GM18907 (cell line): ENCODE measurements around the gene BCAN.

Source experiments
- ATAC-seq: cut with Tn5 transposase; IDR thresholded peaks from one replicate; pipeline ENCODE4 v1.9.1; 2021; ENCODE audit warnings: mild to moderate bottlenecking, moderate library complexity; ENCODE audit not compliant: unreplicated experiment

BCAN gene

DNA sequence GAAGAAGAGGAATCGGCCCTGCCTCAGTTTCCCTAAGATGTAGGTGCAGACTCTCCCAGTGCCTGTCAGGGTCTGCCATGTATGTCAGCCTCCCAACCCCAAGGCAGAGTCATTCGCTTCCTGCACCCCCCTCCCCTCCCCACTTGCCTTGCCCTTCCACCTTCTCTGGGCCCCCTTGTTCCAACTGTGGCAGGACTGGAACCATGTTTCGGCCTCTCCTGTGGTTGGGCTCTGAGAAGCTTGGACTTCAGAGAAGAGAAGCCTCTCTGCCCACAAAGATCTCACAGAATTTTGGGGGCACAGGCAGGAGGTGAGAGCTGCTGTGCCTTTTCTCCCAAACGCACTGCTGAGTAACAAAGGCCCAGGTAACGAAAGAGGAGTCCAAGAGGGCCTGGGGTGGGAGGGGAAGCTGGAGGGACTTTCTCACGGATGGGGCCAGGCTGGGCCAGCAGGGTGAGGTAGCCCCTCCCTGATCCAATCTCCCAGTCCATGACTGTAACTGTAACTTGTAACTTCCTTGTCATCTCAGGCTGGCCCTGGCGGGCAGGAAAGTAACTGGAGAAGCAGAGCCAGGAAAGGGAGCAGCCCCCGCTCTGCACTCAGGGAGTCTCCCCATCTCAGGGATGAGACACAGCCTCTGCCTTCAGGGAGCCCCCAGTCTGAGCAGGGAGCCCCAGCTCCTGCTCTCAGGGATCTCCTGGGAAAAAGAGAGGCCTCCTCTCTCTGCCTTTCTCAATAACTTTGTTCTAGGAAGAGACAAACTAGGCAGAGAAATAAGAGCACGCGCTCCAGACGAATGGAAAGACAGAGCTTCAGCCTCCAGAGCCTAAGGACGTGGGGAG lies 52.2 kb downstream of the BCAN start:
- no peak for ATAC-seq

DNA sequence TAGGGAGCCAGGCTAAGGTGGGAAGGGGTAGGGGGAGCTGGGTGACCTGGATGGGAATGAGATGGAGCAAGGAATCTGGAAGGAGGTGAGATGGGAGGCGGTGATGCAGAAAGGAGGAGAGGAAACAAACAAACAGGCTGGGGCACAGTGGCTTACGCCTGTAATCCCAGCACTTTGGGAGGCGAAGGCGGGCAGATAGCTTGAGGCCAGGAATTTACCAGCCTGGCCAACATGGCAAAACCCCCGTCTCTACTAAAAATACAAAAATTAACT lies 52.7 kb downstream of the BCAN start:
- no peak for ATAC-seq

DNA sequence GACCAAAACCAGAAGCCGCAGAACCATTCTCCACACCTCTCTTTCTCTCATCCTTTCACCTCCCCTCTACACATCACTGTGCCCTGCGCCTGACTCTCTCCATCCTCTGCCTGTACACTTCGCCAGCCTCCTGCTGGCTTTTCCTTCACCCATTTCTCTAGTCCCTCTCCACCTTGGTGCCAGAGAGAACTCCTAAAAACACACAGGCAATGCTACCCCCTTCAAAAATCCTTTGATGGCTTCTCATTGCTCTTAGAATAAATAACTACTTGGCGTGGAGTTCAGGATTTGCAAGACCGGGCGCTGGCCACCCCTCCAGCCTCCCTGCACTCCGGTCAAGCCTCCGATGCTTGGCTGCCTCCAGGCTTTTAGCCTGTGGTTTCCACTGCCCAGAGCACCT lies 54.8 kb downstream of the BCAN start:
- ATAC-seq = no peak

DNA sequence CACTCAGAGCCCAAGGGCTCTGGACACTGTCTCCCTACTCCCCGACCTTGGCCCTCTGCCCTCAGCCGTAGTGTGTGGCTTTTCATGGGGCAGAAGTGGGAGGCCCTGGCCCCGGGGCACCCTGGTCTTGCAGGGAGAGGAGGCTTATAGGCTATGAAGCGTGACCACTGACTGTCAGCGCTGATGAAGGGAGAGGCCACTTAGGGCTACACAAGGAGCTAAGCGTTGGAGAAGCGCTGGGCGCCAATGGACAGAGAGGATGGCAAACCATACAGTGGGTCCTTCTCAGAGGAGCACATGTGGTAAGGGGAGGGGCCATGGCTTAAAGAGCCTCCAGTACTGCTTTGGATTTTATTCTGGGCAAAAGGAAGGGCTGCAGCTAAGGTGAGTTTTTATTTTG lies 55.6 kb downstream of the BCAN start:
- ATAC-seq = no peak

DNA sequence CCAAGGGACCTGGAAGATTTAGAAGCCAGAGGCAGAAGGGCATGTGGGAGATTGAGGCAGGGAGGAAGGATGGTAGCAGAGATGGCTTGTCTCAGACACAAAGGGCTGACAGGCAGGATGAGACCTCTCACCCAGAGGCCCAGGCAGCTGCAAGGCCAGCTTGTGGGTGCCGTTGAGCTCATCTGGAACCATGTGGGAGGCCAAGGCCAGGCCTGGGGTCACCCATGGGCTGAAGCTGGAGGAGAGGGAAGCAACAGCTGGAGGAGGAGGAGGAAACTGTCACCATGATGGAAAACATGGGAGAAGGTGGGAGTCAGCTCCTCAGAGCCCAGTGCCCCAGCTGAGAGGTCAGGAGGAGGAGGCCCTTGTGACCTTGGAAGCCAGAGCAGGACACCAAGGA lies 57.1 kb downstream of the BCAN start:
- ATAC-seq = no peak

DNA sequence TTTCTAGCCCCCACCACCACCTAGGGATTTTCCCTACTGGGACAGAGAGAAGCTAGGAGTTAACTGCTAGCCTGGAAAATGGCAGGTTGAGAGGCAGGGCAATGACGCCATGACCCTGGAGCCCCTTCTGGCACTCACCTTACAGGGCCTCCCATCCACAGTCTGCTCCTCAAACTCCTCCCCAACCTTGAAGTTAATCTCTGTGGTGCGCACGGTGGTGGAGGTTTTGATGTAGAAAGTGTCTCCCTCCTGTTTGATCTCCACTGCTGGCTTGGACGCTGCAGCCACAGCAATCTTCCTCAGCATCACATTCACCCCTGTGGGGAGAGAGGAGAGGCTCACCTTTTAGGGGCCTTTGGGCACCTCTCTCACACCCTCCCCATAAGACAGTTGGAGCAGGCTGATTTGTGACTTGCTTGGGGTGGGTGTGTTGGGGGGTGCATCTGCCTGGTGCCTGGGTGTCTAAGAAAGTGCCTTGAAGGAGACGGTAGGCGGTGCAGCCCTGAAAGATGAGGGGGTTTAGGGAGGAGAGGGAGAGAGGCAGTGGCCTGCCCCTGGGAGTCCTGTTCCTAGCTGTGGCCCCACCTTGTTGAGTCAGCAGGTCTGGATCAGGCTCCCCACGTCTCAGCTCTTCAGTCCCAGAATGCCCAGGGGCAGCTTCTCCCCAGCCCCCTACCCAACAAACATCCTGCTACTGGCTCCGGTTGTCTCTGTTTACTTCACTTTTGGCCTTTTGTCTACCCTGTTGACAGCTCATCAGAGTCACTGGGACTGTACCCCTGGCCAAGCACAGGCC lies 59.0 kb downstream of the BCAN start:
- no peak for ATAC-seq

DNA sequence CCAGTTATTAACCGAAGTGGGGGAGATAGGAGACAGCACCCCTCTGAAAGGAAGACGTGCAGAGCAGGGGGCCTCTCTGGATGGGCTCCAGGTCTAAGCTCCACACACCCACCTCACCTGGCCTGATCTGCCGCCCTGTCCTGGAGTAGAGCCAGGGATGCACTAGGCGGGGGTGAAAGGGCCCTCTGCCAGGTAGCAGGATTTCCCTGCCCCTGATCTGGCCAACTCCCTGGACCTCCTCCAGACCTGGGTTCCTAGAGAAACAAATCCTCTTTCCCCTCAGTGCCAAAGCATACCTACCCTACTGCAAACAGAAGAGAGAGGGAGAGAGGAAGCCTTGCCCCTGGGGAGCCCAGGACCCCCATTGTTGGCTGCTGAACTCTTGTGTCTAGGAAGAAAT lies 61.4 kb downstream of the BCAN start:
- ATAC-seq = no peak

GRCh38 chr1:156703741-156704140 lies 61.8 kb downstream of the BCAN start:
- ATAC-seq = no peak

GRCh38 chr1:156704166-156704711 lies 62.3 kb downstream of the BCAN start:
- no peak for ATAC-seq

DNA sequence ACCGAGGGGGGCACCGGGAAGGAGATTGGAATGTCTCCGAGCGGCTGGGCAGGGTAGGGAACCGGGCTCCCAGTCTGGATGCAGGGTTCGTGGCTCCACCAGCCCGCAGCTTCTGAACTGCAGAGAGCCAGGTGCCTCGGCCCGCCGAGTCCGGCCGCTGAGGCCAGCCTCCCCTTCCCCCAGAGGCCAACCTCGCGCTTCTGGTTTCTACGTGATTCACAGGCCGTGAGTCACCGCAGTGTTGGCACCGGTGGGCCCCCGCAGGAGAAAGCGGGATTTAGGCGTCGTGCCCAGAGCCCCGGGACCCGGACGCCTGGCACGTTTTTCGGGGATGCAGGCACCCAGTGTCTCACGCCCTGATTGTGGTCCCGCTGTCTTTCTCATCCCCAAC lies 63.0 kb downstream of the BCAN start:
- no peak for ATAC-seq

DNA sequence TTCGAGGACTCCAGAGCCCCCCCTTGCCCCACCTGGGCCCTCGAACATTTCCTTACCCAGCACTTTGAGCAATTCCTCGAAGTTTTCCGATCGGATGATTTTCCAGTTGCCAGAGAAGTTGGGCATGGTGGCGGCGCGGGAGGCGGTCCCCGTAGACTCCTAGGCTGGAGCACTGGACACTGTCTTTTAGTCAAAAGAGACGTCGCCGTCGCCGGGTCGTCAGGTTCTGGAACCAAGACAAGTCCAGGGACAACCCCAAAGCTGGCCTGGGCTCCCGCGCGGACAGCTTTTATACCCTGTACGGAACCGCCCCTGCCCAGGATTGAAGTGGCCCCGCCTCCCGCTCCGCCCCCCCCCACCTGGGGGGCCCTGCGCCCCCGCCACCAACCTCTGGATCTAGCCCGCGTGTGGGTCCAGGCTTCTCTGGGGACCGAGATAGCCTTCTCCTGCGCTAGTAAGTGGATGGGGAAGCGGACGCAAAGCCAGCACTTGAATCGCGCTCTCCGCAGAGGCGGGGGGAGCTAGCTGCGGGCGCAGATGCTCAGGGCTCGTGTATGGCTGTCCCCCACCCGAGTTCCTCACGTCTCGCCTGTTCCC lies 63.5 kb downstream of the BCAN start, which contains the start of gene CRABP2:
CRABP2 (minus strand) TSS at position 263 of the 597 bp plus-strand sequence; CDS start at position 126, 137 bp downstream.
- no peak for ATAC-seq

DNA sequence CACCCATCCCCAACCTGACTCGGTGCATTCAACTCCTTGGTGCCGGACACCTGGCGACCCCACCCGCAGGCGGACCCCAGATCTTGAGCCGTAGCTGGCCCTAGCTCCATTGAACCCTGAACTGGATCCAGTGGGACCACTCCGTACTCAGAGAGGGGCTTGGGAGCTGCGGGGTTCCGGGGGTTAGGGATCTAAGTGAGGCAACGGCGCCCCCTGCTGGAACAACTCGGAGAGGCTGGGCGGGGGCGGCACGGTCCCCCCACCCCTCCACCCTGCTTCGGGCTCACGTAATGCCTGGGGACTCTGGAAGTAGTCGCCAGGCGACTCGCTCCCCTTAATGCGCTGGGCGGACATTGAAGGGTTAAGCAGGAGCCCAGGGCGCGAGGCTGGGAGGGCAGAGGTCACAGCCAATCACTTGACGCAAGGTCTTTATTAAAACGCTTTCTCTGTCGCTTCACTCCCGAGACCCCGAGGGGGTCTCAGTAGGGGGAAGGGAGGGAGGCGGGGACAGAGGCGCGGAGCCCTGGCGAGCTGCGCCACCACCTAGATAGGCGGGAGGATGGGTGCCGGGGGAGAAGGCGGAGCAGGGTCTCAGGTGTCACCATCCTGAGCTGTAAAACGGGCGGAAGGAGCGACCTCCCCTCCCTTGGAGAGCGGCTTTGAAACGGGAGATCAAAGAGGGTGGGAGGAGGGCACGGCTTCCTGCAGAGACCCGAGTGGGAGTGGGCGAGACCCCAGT lies 64.2 kb downstream of the BCAN start:
- ATAC-seq = no peak

DNA sequence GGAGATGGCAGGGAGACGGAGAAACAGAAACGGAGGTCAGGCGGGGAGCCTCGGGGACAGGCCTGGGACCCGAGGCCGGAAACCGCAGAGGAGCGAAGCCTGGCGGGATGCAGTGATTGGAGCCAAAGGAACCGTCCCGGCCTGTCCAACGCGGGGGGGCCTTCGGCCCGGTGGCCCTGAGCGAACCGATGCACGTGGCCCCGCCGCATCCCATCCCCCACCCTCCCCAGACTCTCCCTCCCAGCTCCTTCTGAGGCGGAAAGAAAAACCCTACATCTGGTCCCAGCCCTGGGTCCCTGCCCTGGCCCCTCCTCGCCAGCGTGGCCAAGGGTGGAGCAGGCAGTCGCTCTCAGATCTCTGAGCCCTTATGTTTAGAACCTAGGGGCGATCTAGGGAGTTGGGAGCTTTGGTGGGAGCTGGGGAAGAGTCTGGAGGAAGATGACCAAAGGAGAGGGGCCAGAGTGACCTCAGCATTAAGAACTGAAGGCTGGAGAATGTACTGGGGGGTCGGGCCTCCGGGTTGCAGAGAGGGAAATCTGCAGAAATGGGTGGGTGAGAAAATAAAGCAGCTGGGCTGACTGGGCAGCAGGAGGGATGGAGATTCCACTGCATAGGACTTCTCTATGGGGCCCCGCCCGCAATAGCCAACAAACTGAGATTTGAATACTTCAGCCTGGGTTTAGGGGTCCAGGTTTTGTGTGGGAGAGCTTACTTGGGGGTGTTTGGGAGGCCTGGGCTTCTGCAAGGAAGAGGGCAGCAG lies 64.9 kb downstream of the BCAN start:
- no peak for ATAC-seq

- ATAC-seq = no peak
Measured at GRCh38 chr1:156707417-156708217, 65.7 kb downstream of the BCAN start.

DNA sequence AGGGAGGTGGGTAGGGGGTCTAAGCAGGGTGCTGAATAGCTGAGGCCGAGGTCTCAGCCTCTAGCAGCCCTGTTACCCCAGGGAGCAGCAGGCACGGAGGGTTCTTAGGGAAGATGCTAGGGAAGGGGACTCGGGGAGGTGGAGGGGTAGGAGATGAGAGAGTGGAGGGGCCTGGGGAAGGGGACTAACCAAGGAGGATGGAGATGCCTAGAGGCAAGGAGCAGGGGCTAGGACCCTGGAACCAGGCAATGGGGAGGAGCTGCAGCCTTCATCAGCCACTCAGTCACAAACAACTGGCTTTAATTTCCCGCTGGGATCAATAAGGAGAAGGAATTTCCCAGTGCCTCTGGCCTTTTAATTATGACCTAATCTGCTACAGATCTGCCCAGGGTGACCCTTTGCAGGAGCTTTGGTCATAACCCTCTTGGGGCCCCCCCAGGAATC lies 66.3 kb downstream of the BCAN start:
- no peak for ATAC-seq

DNA sequence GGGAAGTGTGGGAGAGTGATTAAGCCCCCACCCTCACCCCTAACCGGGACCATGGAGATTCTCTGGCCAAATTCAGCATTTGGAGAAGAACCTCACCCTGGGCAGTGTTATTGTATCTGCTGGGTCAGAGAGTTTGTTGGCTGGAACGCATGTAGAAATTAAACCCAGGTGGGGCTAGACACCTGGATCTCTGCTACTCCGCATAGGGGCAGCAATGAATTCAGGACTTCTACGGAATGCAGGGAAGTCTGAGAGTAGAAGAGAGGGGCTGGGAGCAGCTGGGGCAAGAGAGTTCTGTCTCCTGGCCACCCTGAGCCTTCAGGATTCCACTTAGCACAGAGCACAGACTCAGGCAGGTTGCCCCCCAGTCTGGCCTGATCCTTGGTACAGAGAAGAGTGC lies 67.1 kb downstream of the BCAN start:
- ATAC-seq = no peak
